BJ (cell line): ENCODE data around the gene HGD. TPM values are rescaled to one million over a fixed set of nuclear protein-coding genes. Genes with fewer than 3 reads are reported as not detected.
"Not testable (repeated sequence)": the region's sequence is repeated elsewhere in the genome, so short reads cannot be mapped to it uniquely, and the experiment has no call there.

Experiments
- CTCF ChIA-PET: fragments of 350-600 bp; formaldehyde crosslinking; extraction: SDS; loops from one replicate; lab custom pipeline; 2021; ENCODE audit warnings: antibody characterized with exemption, inconsistent platforms; lab: Yijun Ruan, JAX
- POLR2A ChIA-PET: fragments of 300-600 bp; sonication (Branson Sonifier 250); formaldehyde crosslinking; extraction: SDS; loops from one replicate; lab custom pipeline; 2021; ENCODE audit warnings: antibody characterized with exemption; lab: Charles Lee
- DNase-seq: peaks from one replicate; pipeline ENCODE4 v3.0.0-alpha.2; 2011; ENCODE audit warnings: low read depth
- H3K27me3 ChIP-seq: 2 replicates; pipeline ENCODE4 v1.6.0; 2011; ENCODE audit warnings: low read length; ENCODE audit not compliant: control insufficient read depth, insufficient read depth
- H3K36me3 ChIP-seq: 2 replicates; pipeline ENCODE4 v1.5.1; 2011; ENCODE audit warnings: low read length; ENCODE audit not compliant: control insufficient read depth, insufficient read depth
- H3K4me3 ChIP-seq: 2 replicates; pipeline ENCODE4 v1.5.1; 2011; ENCODE audit warnings: low read depth, mild to moderate bottlenecking, control low read depth, low read length
- polyA minus RNA-seq: library from RNA; depleted of rRNA, polyadenylated mRNA; stranded (reverse); fragments of >200 nt; gene quantifications from 2 replicates; pipeline ENCODE4 v1.2.3, GENCODE V29; 2011; rRNA and poly(A)+ RNA removed
- polyA plus RNA-seq: library from polyadenylated mRNA; depleted of rRNA; stranded (reverse); fragments of >200 nt; gene quantifications from 2 replicates; pipeline ENCODE4 v1.2.3, GENCODE V29; 2011; rRNA removed
- TF ChIP-seq, protein P1 (sequence below): IDR thresholded peaks from 2 replicates; pipeline ENCODE4 v1.5.1; 2011; ENCODE audit warnings: low read depth, mild to moderate bottlenecking, control low read depth, inconsistent platforms, low read length, moderate library complexity; ENCODE audit not compliant: insufficient read depth

The HGD gene, protein sequence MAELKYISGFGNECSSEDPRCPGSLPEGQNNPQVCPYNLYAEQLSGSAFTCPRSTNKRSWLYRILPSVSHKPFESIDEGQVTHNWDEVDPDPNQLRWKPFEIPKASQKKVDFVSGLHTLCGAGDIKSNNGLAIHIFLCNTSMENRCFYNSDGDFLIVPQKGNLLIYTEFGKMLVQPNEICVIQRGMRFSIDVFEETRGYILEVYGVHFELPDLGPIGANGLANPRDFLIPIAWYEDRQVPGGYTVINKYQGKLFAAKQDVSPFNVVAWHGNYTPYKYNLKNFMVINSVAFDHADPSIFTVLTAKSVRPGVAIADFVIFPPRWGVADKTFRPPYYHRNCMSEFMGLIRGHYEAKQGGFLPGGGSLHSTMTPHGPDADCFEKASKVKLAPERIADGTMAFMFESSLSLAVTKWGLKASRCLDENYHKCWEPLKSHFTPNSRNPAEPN
- polyA plus RNA-seq: 0.11 and 0.15 TPM in 2 replicates
- not detected in 2 replicates for polyA minus RNA-seq

DNA sequence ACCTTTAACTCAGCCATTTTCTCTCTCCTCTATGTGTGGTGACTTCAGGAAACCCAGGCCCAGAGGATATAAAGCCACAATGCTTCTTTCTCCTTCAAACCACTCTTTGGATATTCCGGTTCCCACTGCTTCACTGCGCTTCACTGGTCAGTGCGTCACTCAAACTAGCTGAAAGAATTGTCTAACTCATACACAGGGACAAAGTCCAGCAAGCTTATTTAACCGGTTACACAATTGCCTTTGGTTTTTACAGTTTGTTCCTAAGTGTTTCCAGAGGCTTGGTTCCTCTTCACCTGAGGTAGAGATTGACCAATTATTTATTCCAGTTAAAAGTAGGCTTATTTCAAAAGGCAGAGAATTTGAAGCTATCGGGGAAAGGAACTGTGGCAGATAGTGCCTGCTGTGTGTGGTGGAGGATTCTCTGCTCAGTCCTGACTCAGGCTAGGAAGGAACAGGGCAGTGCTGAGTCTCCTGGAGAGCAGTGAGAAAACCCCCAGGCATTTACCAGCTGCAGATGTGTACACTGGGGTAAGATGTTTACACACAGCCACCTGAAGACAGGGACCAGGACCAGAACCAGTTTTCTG, at the start of gene HGD:
Gene HGD (minus strand): TSS at position 145 of the 587 bp plus-strand sequence. CDS start 128 bp downstream, at position 17.
- CTCF ChIA-PET: interaction anchor here (0.5 to 1.5 kb wide), 3 partner anchors 36 to 391 kb away, joined by 3 read pairs; no protein-coding TSS in a partner anchor
- Histone ChIP-seq H3K27me3 (no peaks in the 10 kb centered on the region), H3K4me3 (no peak within 1 kb of the TSS), H3K36me3 (no peaks in the 10 kb centered on the region)
- TF ChIP-seq, protein P1, sequence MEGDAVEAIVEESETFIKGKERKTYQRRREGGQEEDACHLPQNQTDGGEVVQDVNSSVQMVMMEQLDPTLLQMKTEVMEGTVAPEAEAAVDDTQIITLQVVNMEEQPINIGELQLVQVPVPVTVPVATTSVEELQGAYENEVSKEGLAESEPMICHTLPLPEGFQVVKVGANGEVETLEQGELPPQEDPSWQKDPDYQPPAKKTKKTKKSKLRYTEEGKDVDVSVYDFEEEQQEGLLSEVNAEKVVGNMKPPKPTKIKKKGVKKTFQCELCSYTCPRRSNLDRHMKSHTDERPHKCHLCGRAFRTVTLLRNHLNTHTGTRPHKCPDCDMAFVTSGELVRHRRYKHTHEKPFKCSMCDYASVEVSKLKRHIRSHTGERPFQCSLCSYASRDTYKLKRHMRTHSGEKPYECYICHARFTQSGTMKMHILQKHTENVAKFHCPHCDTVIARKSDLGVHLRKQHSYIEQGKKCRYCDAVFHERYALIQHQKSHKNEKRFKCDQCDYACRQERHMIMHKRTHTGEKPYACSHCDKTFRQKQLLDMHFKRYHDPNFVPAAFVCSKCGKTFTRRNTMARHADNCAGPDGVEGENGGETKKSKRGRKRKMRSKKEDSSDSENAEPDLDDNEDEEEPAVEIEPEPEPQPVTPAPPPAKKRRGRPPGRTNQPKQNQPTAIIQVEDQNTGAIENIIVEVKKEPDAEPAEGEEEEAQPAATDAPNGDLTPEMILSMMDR: no peak
- no peak for DNase-seq
- POLR2A ChIA-PET: no interaction called here

DNA sequence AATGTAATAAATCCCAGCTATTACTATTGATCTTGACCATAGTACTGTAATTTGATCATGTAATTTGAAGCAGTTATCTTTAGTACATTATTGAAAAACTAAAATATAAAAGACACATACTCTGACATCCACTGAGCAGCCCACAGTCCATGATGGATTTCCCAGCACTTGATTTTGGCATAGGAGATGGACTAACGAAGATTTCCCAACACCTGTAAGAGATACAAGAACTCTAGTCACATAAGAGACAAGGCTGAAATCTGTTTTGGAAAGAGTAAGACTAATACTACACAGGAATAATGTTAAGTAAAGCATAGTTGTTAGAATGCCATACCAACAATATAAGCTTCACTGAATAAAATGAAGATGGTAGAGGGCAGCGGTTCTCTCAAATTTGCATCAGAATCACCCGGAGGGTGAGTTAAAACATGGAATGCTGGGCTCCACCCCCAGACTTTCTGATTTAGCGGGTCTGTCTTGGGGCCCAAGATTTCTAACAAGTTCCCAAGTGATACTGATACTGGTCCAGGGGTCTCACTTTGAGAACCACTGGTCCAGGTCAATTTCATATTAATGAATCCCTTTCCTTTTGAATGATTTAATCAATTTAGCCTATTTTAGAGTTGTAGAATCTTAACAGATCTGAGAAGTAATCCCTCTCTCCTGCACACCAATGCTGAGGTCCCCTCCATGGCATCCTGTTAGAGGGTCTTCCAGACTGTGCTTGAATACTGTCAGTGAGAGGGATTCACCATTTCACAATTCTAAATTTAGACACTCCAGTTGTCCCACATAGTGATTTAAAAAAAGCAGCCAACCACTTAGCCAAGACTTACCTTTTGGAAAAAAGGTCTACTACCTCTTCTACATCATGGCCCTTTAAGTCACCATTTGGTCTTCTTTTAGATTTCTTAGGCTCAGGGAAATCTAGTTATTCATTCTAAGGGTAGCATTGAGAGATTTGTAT, 48.8 kb upstream of the HGD start:
- no peak for DNase-seq
- ChIA-PET CTCF (no interaction called here), POLR2A (no interaction called here)
- H3K36me3 ChIP-seq: no peaks in the 10 kb centered on the region
- no peaks in the 10 kb centered on the region for H3K27me3 ChIP-seq
- no peak overlapping the region for H3K4me3 ChIP-seq
- TF ChIP-seq, protein P1: no peak

DNA sequence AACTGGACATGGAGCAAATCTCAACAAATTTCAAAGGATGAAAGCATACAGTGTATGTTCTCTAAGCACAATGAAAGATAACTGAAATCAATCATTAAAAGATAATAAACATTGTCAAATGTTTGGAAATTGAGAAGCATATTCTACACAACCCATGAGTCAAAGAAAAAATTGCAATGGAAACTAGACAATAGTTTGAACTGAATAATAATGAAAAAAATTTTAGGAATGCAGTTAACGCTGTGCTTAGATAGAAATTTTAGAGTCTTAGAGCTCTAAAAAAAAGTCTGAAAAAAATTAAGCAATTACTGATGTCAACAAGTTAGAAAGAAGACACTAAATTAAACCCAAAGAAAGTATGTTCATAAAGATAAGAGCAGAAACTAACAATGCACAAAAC, 44.8 kb upstream of the HGD start:
- DNase-seq: no peak
- TF ChIP-seq, protein P1: no peak
- Histone ChIP-seq H3K4me3 (no peak overlapping the region), H3K27me3 (no peaks in the 10 kb centered on the region), H3K36me3 (no peaks in the 10 kb centered on the region)
- ChIA-PET POLR2A (no interaction called here), CTCF (no interaction called here)

DNA sequence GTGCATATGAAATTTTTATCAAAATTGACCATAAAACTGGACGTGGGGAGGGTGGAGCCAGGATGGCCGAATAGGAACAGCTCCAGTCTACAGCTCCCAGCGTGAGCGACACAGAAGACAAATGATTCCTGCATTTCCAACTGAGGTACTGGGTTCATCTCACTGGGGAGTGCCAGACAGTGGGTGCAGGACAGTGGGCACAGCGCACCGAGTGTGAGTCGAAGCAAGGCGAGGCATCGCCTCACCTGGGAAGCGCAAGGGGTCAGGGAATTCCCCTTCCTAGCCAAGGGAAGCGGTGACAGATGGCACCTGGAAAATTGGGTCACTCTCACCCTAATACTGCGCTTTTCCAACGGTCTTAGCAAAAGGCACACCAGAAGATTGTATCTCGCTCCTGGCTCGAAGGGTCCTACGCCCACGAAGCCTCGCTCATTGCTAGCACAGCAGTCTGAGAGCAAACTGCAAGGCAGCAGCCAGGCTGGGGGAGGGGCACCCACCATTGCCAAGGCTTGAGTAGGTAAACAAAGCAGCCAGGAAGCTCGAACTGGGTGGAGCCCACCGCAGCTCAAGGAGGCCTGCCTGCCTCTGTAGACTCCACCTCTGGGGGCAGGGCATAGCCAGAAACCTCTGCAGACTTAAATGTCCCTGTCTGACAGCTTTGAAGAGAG, 37.3 kb upstream of the HGD start:
- DNase-seq, CTCF ChIA-PET, H3K27me3 ChIP-seq, H3K4me3 ChIP-seq, POLR2A ChIA-PET, H3K36me3 ChIP-seq: not testable (repeated sequence)

DNA sequence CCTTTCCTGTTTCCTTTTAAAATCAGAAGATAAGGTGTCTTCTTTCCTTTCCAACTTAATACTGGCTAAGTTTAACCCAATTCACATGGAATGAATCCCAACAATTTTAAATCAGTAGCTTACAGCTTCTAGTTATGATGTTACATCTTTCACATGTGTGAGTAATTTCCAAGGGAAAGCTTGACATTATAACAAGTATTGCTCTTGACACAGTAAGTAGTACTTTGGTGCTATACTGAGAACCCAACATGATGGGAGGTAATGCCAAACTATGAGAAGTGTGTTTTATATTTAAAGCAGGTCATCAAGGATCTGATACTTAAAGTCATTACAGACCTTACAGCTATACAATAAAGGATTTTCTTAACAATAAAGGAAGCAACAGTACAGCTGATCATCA, 31.2 kb upstream of the HGD start:
- POLR2A ChIA-PET: no interaction called here
- DNase-seq: no peak
- no peaks in the 10 kb centered on the region for H3K36me3 ChIP-seq
- TF ChIP-seq, protein P1: no peak
- no peak overlapping the region for H3K4me3 ChIP-seq
- no peaks in the 10 kb centered on the region for H3K27me3 ChIP-seq
- CTCF ChIA-PET: interaction anchor here (0.6 kb wide), 1 partner anchor 44 kb away, joined by 3 read pairs; no protein-coding TSS in a partner anchor
